LNCaP clone FGC (cell line): ENCODE data around the gene RLBP1.

Experiments
- DNase-seq: peaks from one replicate; pipeline ENCODE4 v3.0.0-alpha.2; 2011; ENCODE audit warnings: low read depth
- H3K4me3 ChIP-seq: 2 replicates; pipeline ENCODE4 v1.5.1; 2011; ENCODE audit warnings: mild to moderate bottlenecking, low read depth, low read length, control low read depth
- TF ChIP-seq, protein P1 (sequence below): IDR thresholded peaks from 2 replicates; pipeline ENCODE4 v1.5.1; 2012; ENCODE audit warnings: mild to moderate bottlenecking; ENCODE audit not compliant: control insufficient read depth, insufficient read depth; ENCODE audit errors: extremely low read depth

Gene RLBP1

DNA sequence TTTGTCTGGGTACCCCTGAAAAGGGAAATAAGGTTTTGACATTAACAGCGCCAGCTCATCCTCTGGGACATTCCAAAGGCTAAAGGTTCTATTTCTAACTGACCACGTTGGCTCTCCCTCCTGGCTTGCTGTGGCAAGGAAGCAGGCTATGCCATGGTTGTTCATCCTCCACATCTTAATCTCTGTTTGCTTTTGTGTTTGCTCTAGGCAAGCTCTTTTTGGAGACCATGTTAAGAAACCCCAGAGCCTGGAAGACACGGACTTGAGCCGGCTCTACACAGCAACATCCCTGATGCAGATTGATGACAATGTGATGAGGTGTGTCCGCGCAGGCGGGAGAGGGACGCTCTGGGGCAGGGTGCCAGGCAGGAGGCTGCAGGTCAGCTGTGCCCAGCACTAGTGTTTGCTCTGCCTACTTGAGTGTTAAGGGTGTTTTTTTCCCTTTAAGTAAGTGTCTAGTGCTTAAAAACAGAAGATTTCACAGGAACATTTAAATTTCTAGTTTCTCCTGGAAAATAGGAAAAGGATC is 33.3 kb downstream of the RLBP1 start:
- TF ChIP-seq, protein P1, sequence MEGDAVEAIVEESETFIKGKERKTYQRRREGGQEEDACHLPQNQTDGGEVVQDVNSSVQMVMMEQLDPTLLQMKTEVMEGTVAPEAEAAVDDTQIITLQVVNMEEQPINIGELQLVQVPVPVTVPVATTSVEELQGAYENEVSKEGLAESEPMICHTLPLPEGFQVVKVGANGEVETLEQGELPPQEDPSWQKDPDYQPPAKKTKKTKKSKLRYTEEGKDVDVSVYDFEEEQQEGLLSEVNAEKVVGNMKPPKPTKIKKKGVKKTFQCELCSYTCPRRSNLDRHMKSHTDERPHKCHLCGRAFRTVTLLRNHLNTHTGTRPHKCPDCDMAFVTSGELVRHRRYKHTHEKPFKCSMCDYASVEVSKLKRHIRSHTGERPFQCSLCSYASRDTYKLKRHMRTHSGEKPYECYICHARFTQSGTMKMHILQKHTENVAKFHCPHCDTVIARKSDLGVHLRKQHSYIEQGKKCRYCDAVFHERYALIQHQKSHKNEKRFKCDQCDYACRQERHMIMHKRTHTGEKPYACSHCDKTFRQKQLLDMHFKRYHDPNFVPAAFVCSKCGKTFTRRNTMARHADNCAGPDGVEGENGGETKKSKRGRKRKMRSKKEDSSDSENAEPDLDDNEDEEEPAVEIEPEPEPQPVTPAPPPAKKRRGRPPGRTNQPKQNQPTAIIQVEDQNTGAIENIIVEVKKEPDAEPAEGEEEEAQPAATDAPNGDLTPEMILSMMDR, result no peak
- no peak for DNase-seq
- H3K4me3 ChIP-seq, result no peak overlapping the region

DNA sequence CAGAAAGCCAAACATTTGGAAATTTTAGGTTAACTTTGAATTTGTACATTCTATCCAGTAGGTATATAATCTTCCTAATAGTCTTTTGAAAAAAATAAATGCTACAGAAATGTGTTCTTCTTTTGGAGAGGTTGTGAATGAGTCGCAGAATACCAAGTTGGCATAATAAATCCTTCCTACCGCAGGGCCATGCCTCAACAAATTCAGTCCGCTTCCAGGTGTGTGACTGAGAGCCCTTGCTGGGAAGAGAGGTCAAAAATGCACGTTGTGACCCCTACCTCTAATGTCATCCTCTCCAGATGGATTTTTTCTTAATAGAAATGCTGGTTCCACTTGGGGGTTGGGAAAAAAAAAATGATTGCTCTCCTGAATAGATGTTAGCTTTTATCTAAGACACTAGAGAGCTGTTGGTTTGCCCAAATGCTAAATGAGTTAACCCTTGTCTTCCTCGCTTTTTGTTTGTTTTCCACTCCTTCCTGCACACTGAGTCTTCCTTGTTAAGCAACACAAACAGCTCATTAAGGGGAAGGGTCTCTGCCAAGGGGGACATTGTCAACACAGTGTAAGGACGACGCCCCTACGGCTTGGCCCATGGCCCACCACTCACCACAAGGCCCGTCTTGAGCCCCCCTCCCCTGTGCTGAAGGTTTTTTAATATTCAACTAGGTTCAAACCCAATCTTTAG is 33.9 kb downstream of the RLBP1 start:
- no peak overlapping the region for H3K4me3 ChIP-seq
- DNase-seq, result no peak
- TF ChIP-seq, protein P1, result no peak

DNA sequence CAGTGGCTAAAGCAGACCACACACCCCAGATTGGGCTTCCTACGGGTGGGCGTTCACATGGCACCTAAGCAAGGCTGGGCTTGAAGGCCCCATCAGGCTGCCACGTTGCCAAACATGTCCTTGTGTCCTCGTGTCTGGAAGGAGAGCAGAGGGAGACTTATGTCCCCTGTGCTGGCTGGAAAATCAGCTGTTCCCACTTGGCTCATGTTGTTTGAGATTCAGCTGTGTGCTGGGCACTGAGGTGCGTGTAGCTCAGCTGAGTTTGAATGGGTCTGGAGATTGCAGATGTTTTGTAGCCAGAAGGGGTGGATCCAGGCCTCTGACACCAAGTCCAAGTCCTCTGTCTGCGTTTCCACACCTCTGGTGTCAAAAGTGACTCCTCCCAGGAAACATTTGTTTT is 34.6 kb downstream of the RLBP1 start:
- no peak for DNase-seq
- no peak overlapping the region for H3K4me3 ChIP-seq
- TF ChIP-seq, protein P1, result no peak

DNA sequence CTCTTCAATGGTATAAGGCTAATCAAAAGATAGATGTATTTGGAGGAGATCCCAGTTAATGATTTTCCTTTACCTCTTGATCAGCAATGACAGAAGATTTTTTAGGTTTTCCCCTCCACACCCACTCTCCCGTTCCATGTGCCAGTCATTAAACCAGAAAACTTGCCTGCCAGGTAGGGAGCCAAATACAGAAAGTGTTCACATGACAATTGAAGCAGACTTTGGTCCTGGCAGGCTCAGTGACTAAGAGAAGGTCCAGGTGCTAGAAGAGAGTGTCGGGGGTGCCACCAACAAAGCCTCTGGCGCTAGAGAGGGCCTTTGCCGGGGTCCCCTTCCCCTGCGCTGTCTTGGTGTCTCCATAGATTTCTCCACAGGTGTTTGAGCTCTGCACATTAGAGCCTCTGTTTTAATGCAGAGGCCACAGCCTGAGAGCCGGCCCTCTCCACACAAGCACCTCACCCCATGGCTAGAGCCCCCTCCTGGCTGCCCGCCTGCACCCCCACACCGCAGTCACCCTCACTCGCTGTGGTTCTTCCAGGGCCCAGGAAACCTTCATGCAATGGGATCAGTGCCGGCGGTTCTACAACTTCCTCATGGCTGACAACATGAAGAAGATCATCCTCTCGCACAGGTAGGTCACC is 36.4 kb downstream of the RLBP1 start:
- no peak overlapping the region for H3K4me3 ChIP-seq
- DNase-seq, result no peak
- TF ChIP-seq, protein P1, result no peak

DNA sequence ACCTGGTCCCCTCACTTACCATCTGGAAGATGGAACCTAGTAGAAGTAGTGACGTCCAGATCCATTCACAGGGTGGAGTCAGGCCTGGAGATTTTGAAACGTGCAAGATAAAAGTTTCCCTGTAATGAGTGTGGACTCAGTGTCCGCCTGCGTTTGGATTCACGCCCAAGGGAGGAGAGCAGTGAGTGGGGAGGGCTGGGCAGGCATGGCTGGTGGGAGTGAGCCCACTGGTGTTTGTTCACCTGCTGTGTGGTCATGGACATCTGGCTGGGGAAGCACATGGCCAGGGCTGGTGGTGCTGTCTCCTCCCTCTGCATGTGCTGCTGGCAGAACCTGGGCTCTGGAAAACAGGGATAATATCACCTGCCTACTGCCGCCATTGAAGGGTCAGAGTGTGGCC is 37.0 kb downstream of the RLBP1 start:
- DNase-seq, result no peak
- no peak overlapping the region for H3K4me3 ChIP-seq
- TF ChIP-seq, protein P1, result no peak

DNA sequence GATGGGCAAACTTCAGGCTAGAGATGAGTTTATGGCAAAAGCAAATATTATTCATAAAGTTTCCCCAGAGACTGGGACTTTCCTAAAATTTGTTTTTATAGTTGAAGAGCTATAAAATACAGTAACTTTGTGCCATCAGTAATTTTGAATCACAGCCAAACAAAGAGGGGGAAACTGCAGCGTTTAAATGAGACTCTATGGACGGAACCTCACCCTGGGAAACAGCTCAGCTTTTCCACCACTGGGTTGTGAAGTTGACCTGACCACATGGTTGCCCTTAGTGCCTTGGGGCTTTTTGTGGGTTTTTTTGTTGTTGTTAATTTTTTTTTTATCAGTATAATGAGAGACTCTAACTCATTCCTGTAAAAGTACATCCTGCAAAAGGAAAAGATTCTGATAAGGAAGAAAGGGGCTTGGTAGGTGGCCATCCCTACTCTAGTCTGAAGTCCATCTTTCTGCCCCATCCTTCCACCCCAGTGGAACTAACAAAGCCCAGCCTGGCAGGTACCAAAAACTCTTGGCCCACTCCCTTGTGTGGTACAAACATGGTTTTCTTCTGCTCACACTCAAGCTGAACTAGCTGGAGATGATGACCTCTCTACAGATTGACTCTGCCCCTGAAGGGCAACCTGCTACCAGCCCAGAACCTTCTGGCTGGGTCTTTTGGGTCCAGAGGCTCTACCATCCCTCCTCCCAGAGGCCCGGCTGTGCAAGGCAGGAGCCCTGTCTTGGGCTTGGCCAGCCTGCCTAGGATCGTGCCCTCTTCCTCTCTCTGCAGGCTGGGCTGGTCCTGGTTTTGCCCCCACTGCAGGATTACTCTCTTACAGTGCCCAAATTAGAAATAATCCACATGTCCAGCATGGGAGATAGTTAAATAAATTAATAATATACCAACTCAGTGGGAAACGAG is 41.2 kb downstream of the RLBP1 start:
- no peak overlapping the region for H3K4me3 ChIP-seq
- TF ChIP-seq, protein P1, result no peak
- DNase-seq, result no peak
